T-helper 1 cell treated with Interleukin-12 subunit alpha and Interleukin-12 subunit beta and Interleukin-4 antibody, amounts not matched to agents 30 μg/mL and 1 μg/mL, for 36 hours (primary cell): ENCODE results near the gene GON7.
"Not testable (repeated sequence)": the region's sequence is repeated elsewhere in the genome, so short reads cannot be mapped to it uniquely, and the experiment has no call there.

Experiments used
- H3K27ac Mint-ChIP-seq: one replicate; pipeline ENCODE4 v1.8.0; 2021; ENCODE audit warnings: mild to moderate bottlenecking, mixed read lengths
- H3K27me3 Mint-ChIP-seq: one replicate; pipeline ENCODE4 v1.8.0; 2021; ENCODE audit warnings: low read depth, mixed read lengths
- H3K36me3 Mint-ChIP-seq: one replicate; pipeline ENCODE4 v1.8.0; 2021; ENCODE audit warnings: low read depth, mixed read lengths
- H3K4me1 Mint-ChIP-seq: one replicate; pipeline ENCODE4 v1.8.0; 2021; ENCODE audit warnings: low read depth, mixed read lengths
- H3K4me3 Mint-ChIP-seq: one replicate; pipeline ENCODE4 v1.8.0; 2021; ENCODE audit warnings: mild to moderate bottlenecking, moderate library complexity, mixed read lengths
- H3K9me3 Mint-ChIP-seq: one replicate; pipeline ENCODE4 v1.8.0; 2021; ENCODE audit warnings: mixed read lengths

GON7 gene

GRCh38 chr14:93206793-93207467 is at the start of gene GON7, which contains the start of gene UBR7:
Gene GON7, minus strand, starts transcription at chr14:93207065. Its CDS starts 28 bp downstream, at chr14:93207037.
Gene UBR7, plus strand, starts transcription at chr14:93207256. Its CDS starts 36 bp downstream, at chr14:93207292.
- no peaks in the 10 kb centered on the region for H3K27me3 Mint-ChIP-seq
- peaks cover 9% of the 10 kb centered on the region for H3K36me3 Mint-ChIP-seq
- H3K9me3 Mint-ChIP-seq: no peaks in the 10 kb centered on the region
- H3K4me3 Mint-ChIP-seq: peak within 1 kb of the TSS; percentile 85
- peaks cover 27% of the 10 kb centered on the region for H3K4me1 Mint-ChIP-seq
- peak within 1 kb of the TSS; percentile 93 for H3K27ac Mint-ChIP-seq

GRCh38 chr14:93249128-93249831 is 42.4 kb upstream of the GON7 start:
- H3K27ac Mint-ChIP-seq: no peak overlapping the region
- peaks cover 15% of the 10 kb centered on the region for H3K36me3 Mint-ChIP-seq
- H3K4me3 Mint-ChIP-seq: no peak overlapping the region
- H3K27me3 Mint-ChIP-seq: no peaks in the 10 kb centered on the region
- H3K4me1 Mint-ChIP-seq: peaks cover 7% of the 10 kb centered on the region
- no peaks in the 10 kb centered on the region for H3K9me3 Mint-ChIP-seq

GRCh38 chr14:93246534-93246933 is 39.7 kb upstream of the GON7 start:
- H3K4me3 Mint-ChIP-seq: no peak overlapping the region
- H3K9me3 Mint-ChIP-seq: no peaks in the 10 kb centered on the region
- H3K36me3 Mint-ChIP-seq: peaks cover 17% of the 10 kb centered on the region
- H3K27me3 Mint-ChIP-seq: no peaks in the 10 kb centered on the region
- H3K4me1 Mint-ChIP-seq: peaks cover 5% of the 10 kb centered on the region
- no peak overlapping the region for H3K27ac Mint-ChIP-seq

- Mint-ChIP-seq H3K27me3 (no peaks in the 10 kb centered on the region), H3K9me3 (no peaks in the 10 kb centered on the region), H3K36me3 (peaks cover 17% of the 10 kb centered on the region), H3K27ac (no peak overlapping the region), H3K4me3 (no peak overlapping the region), H3K4me1 (peaks cover 5% of the 10 kb centered on the region)
These were observed 39.0 kb upstream of the GON7 start for GRCh38 chr14:93245764-93246420.

DNA sequence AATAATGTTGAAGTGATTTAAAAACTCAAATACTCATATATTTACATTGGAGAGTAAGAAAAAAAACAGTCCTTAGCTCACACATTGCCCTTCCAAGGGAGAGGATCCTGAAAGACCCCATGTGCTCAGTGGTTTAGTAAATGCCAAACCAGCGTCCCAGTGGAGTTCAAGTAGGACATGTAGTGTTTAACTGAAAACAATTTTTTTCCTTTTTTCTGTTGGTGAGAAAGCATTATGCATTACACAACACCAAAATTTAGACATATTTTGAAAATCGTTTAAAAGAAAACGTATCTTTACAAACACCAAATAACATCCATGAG is 33.8 kb upstream of the GON7 start:
- Mint-ChIP-seq H3K27ac (no peak overlapping the region), H3K9me3 (no peaks in the 10 kb centered on the region), H3K4me3 (no peak overlapping the region), H3K27me3 (no peaks in the 10 kb centered on the region), H3K36me3 (peaks cover 13% of the 10 kb centered on the region), H3K4me1 (peaks cover 1% of the 10 kb centered on the region)

DNA sequence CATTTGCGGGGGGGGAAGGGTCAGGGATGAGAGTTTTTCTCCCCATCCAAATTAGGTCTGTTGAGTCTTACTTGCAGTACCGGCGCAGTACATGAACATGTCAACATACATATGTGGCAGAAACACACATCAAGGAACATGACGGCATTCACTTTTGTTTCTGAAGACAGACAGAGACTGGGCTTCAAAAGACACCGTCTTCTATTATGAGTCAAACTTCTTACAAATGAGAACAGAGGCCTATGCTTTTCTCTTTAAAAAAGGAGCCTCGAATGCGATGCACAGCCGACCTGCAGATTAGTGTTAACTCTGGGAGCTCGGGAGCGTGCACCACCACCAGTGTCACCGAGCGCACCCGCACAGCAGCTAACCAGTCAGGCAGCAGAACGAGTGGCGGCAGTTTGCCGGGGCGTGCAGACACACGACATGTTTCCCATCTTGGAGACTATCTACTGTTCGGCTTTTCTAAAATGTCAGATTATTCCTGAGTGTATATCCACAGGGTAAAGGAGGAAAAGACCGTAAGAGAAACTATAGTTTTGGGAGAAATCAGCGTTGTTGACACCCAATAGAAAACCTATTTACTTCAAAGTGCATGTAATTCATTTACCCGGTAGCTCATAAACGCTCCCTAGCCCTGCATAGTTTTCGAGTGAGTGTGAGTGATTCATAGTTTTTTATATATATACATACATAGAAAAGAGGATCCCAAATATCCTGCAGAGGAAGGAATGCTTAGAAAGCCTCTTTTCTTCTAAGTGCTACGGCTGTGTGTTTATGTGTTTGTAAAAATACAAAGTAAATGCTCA is 33.2 kb upstream of the GON7 start:
- Mint-ChIP-seq H3K9me3 (no peaks in the 10 kb centered on the region), H3K36me3 (peaks cover 7% of the 10 kb centered on the region), H3K4me1 (peaks cover 1% of the 10 kb centered on the region), H3K4me3 (no peak overlapping the region), H3K27ac (no peak overlapping the region), H3K27me3 (no peaks in the 10 kb centered on the region)

GRCh38 chr14:93234798-93235197 is 27.9 kb upstream of the GON7 start:
- Mint-ChIP-seq H3K9me3 (no peaks in the 10 kb centered on the region), H3K4me3 (no peak overlapping the region), H3K36me3 (no peaks in the 10 kb centered on the region), H3K4me1 (peaks cover 7% of the 10 kb centered on the region), H3K27ac (no peak overlapping the region), H3K27me3 (peaks cover 3% of the 10 kb centered on the region)

- not testable (repeated sequence) for H3K4me1 Mint-ChIP-seq, H3K27ac Mint-ChIP-seq, H3K27me3 Mint-ChIP-seq, H3K9me3 Mint-ChIP-seq, H3K36me3 Mint-ChIP-seq, H3K4me3 Mint-ChIP-seq
These were observed 26.2 kb upstream of the GON7 start for GRCh38 chr14:93233078-93233477.

DNA sequence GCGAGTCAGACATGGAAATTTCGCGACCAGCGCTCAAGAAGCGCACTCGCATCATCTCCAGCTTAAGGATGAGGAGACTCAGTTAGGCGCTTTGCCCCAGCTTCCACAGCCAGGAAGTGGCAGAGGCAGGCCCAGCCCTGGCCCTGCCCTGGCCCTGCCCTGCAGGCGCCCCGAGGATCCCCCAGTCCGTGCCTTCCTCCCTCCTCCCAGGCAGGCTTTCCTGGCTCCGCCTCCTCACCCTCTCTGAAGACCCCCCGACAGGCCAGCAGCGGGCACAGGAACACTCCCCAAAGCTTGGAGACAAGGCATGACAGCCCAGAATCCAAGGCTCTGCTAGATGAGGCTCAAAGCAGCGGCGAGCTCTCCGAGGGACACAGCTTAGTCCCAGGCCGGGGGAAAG is 25.3 kb upstream of the GON7 start:
- no peak overlapping the region for H3K4me3 Mint-ChIP-seq
- H3K27me3 Mint-ChIP-seq: peaks cover 3% of the 10 kb centered on the region
- no peak overlapping the region for H3K27ac Mint-ChIP-seq

GRCh38 chr14:93231129-93231979 is 24.5 kb upstream of the GON7 start:
- Mint-ChIP-seq H3K27me3 (peaks cover 3% of the 10 kb centered on the region), H3K4me1 (peaks cover 6% of the 10 kb centered on the region), H3K4me3 (peak overlapping the region; percentile 38), H3K36me3 (peaks cover 10% of the 10 kb centered on the region), H3K9me3 (no peaks in the 10 kb centered on the region), H3K27ac (no peak overlapping the region)

More for the DNA sequence above, 25.3 kb upstream of the GON7 start:
- peaks cover 6% of the 10 kb centered on the region for H3K4me1 Mint-ChIP-seq
- no peaks in the 10 kb centered on the region for H3K9me3 Mint-ChIP-seq
- peaks cover 8% of the 10 kb centered on the region for H3K36me3 Mint-ChIP-seq

GRCh38 chr14:93230539-93230938 is 23.7 kb upstream of the GON7 start:
- Mint-ChIP-seq H3K4me3 (peak overlapping the region; percentile 63), H3K27me3 (peaks cover 3% of the 10 kb centered on the region), H3K9me3 (no peaks in the 10 kb centered on the region), H3K4me1 (peaks cover 6% of the 10 kb centered on the region), H3K27ac (no peak overlapping the region), H3K36me3 (peaks cover 17% of the 10 kb centered on the region)

GRCh38 chr14:93228550-93228949 is 21.7 kb upstream of the GON7 start:
- no peaks in the 10 kb centered on the region for H3K9me3 Mint-ChIP-seq
- peaks cover 21% of the 10 kb centered on the region for H3K36me3 Mint-ChIP-seq
- no peak overlapping the region for H3K27ac Mint-ChIP-seq
- peaks cover 3% of the 10 kb centered on the region for H3K27me3 Mint-ChIP-seq
- H3K4me1 Mint-ChIP-seq: peaks cover 6% of the 10 kb centered on the region
- no peak overlapping the region for H3K4me3 Mint-ChIP-seq

DNA sequence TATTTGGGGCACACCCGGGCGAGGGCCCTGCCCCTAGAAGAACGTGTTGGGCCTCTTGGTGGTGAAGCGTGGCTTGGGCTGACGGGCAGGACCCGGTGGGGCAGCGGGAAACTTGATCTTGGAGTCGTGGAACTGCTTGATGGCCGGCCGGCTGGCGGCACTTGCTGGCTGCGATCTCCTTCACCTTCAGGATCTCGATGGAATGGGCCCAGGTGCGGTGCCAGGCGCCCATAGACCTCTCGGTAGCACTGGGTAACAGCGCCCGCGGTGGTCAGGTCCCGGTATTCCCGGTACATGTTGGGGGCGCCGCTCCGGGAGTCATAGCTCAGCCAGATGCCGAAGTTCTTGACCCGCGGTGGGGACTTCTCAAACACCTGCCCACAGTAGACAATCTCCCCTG is 16.7 kb upstream of the GON7 start:
- no peaks in the 10 kb centered on the region for H3K27me3 Mint-ChIP-seq
- H3K9me3 Mint-ChIP-seq: no peaks in the 10 kb centered on the region
- H3K4me3 Mint-ChIP-seq: no peak overlapping the region
- H3K27ac Mint-ChIP-seq: no peak overlapping the region
- peaks cover 36% of the 10 kb centered on the region for H3K36me3 Mint-ChIP-seq
- no peaks in the 10 kb centered on the region for H3K4me1 Mint-ChIP-seq

DNA sequence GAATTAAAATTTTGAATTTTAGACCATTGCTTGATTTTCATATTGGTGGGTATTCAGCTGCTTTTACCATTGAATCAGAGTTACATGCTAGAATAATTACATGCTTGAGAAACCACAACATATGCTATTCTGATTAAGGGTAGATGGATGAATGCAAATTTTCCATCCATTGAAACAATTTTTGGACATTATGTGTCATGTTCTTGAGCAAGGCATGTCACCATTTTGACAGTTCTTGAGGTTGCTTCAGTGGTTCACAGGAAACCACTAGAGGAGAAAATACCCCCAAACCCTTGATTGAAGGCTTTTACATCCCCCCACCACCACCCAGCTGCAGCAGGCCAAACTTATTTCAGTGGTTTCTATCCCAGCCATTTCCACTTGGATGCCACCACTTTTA is 13.6 kb upstream of the GON7 start:
- Mint-ChIP-seq H3K4me1 (no peaks in the 10 kb centered on the region), H3K27me3 (no peaks in the 10 kb centered on the region), H3K27ac (no peak overlapping the region), H3K9me3 (no peaks in the 10 kb centered on the region), H3K36me3 (peaks cover 31% of the 10 kb centered on the region), H3K4me3 (no peak overlapping the region)
